ENCODE measurements around the gene TFDP1.

Gene TFDP1

DNA sequence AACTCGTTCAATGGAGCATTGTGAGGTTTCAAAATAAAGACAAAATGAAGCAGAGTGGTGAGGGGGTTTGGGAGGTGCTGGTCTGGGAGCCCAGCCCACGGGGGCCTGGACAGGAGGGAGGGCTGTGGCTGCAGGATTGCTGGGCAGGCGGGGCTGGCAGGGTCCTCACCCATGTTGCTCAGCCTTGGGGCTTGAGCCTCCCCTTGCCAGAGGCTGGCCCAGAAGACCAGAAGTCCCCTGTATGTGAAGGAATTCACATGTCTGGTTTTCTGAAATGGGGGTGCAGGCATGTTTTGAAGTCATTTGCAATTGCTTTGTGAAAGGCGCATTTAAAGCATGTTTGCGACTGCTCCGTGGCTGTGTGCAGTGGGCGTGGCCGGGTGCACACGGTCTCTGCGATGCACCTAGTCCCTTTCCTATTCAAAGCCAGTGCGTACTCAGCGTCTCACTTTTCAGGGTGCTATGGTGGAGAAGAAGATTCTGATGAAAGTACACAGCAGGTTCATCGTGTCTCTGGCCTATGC is 84.7 kb downstream of the TFDP1 start:
- no peak for DNase-seq

DNA sequence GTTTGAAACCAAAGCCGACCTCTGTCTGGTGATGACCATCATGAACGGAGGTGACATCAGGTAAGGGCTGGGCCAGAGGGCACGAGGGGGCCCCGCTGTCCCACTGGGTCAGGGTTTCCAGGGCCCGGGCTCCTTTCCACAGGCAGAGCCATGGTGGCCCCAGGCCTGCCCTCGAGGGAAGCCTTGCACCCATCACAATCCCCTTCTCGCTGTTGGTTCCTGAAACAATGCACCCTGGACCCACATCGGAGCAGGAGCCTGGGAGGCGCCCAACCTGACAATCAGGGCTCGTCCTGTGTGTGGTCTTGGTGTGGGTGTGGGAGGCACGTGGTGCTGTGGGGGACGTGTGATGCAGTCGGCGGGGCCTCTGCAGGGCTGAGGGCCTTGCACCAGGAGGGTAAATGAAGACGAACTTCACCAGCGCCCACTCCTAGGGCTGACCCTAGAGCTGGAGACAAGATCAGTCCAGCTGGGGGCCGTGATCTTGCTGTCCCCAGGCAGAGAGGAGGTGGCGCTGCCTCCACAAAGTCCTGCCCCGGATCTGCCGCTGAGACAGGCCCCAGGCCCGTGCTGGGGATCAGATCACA is 85.3 kb downstream of the TFDP1 start:
- no peak for DNase-seq

DNA sequence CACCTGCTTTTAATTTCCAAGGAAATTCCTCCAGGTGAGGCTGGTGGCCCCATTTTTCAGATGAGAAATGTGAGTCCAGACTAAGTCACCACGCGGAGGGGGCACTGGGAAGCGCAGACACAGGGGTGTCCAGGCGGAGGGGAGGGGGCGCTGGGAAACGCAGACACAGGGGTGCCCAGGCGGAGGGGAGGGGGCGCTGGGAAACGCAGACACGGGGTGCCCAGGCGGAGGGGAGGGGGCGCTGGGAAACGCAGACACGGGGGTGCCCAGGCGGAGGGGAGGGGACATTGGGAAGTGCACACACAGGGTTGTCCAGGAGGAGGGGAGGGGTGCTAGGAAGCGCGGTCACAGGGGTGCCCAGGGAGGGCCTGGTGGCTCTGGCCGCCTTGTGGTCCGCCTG is 86.0 kb downstream of the TFDP1 start:
- no peak for DNase-seq

DNA sequence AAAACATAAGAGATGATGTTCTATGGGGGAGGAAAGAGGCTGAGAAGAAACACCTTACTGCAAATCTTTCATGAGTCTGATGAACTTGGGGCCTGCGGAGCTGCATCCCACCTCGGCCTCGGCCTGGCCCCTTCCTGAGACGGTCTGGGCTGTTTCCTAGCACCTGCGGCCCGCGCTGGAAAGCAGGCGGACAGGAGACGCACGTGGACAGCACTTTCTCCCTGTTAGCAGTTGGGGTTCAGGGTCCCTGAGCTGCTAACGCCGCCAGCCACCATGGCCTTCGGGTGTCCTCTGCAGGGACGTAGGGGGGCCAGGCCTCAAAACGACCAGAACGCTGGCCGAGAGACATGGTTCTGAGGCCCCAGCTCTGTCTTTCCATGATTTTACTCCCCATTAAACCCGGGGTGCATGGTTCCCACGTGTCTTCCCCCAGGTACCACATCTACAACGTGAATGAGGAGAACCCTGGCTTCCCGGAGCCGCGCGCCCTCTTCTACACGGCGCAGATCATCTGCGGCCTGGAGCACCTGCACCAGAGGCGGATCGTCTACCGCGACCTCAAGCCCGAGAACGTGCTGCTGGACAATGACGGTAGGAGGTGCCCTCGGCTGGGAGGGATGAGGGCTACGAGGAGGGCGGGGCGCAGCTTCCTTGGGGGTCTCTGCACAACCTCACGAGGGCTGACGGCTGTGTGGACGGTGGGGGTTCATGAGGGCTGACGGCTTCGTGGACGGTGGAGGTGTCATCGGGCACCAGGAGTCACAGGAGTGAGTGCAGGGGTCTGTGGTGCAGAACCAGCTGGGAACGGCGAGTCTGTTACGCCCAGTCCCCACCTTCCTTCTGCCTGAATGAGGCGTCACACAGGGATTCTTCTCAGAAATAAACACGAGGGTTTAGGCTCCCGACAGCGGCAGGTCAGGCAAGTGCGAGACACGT is 86.8 kb downstream of the TFDP1 start:
- DNase-seq = no peak

DNA sequence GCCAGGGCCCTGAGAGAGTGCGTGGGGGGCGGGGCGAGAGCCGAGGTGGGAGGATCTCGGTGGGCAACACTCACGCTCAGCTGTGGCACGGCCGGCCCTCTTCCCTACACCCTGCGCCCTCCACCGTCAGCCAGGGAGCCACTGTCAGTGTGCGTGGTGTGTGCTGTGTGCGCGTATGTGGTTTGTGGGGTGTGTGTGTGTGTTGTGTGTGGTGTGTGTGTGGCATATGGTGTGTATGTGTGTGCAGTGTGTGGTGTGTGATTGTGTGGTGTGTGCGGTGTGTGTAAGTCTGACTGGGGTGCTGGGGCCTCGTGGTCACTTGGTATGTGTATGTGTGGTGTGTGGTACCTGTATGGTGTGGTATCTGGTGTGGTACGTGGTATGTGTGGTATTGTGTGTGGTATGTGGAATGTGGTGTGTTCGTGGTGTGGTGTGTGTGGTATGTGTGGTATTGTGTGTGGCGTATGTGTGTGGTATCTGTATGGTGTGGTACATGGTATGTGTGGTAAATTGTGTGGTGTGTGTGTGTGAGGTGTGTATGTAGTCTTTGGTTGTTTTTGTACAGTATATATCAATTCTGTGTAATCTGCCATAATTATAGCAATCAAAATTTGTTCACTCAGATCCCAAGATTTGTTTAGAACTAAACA is 87.6 kb downstream of the TFDP1 start:
- no peak for DNase-seq

All from hematopoietic multipotent progenitor cell treated with erythropoietin and hydrocortisone succinate and interleukin-3 and kit ligand, for 8 days (in vitro differentiated cells).